Testis (tissue), 2 donors: ENCODE measurements around the gene TRABD2B.

Experiments used
- POLR2A ChIP-seq: fragments of 450-650 bp; IDR thresholded peaks from one replicate; pipeline ENCODE4 v1.6.1; 2017; ENCODE audit warnings: antibody characterized with exemption, mild to moderate bottlenecking, moderate library complexity
- TF ChIP-seq, protein P1 (sequence below), 3 experiments: fragments of 450-650 bp in 2 of 3; fragments of 200-600 bp in 1 of 3; sonication (generic) in 1 of 3; IDR thresholded peaks; one replicate each; pipeline ENCODE4 v1.5.1; 2016 to 2019; ENCODE audit warnings: antibody characterized with exemption in 3 of 3, mild to moderate bottlenecking in 2 of 3, moderate library complexity in 1 of 3

DNA sequence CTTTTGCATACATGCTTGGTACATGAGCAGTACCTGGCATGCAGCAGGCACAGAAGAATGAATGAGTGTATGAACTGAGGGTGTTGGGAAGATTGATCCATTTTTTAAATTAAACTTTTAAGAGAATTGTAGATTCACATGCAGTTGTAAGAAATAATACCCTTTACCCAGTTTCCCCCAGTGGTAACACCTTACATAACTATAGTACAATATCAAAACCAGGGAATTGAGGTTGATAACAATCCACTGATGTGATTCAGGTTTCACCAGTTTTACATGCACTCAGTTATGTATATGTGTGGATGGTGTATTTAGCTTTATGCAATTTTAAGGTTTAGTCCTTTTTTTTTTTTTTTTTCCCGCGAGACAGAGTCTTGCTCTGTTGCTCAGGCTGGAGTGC lies 20.5 kb downstream of the TRABD2B start:
- TF ChIP-seq, protein P1, sequence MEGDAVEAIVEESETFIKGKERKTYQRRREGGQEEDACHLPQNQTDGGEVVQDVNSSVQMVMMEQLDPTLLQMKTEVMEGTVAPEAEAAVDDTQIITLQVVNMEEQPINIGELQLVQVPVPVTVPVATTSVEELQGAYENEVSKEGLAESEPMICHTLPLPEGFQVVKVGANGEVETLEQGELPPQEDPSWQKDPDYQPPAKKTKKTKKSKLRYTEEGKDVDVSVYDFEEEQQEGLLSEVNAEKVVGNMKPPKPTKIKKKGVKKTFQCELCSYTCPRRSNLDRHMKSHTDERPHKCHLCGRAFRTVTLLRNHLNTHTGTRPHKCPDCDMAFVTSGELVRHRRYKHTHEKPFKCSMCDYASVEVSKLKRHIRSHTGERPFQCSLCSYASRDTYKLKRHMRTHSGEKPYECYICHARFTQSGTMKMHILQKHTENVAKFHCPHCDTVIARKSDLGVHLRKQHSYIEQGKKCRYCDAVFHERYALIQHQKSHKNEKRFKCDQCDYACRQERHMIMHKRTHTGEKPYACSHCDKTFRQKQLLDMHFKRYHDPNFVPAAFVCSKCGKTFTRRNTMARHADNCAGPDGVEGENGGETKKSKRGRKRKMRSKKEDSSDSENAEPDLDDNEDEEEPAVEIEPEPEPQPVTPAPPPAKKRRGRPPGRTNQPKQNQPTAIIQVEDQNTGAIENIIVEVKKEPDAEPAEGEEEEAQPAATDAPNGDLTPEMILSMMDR (IDR thresholded peaks at IDR 0.05) = no peak
- TF ChIP-seq POLR2A = no peak
